Spinal cord (tissue), 10 donors: ENCODE results near the gene LCOR. TPM values are rescaled to one million over a fixed set of nuclear protein-coding genes. Genes with fewer than 3 reads are reported as not detected.

Experiments
- DNase-seq, 6 donors: peaks; one replicate each; pipeline versions ENCODE4 v3.0.0 to v3.0.0-alpha.2; 2013 to 2015; ENCODE audit warnings: low spot score in 6 of 6, low read depth in 4 of 6
- H3K27ac ChIP-seq: one replicate; pipeline ENCODE4 v1.5.1; 2013; ENCODE audit warnings: low read depth, low read length, control low read depth
- H3K27me3 ChIP-seq: one replicate; pipeline ENCODE4 v1.6.1; 2013; ENCODE audit warnings: low read length; ENCODE audit not compliant: control insufficient read depth, insufficient read depth
- H3K36me3 ChIP-seq: one replicate; pipeline ENCODE4 v1.6.1; 2013; ENCODE audit warnings: low read length; ENCODE audit not compliant: control insufficient read depth, insufficient read depth
- H3K4me1 ChIP-seq: one replicate; pipeline ENCODE4 v1.6.1; 2013; ENCODE audit warnings: low read length; ENCODE audit not compliant: control insufficient read depth, insufficient read depth
- H3K4me3 ChIP-seq: one replicate; pipeline ENCODE4 v1.5.1; 2013; ENCODE audit warnings: low read depth, low read length, control low read depth
- H3K9me3 ChIP-seq: one replicate; pipeline ENCODE4 v1.6.1; 2013; ENCODE audit warnings: low read length; ENCODE audit not compliant: control insufficient read depth, insufficient read depth
- WGBS: methylation state at CpG from one replicate; pipeline ENCODE4 v1.1.5; 2013; ENCODE audit warnings: missing lambda C conversion rate; ENCODE audit not compliant: insufficient coverage; 5-methylcytosine and 5-hydroxymethylcytosine counted together
- polyA plus RNA-seq, 2 donors: library from polyadenylated mRNA; unstranded; fragments of 120-200 nt; gene quantifications; one replicate each; pipeline ENCODE4 v1.2.1, GENCODE V29; 2013; ENCODE audit not compliant: insufficient read length in 2 of 2
- small RNA-seq: library from RNA; depleted of rRNA; stranded (forward); fragments of <200 nt; gene quantifications from one replicate; pipeline ENCODE3, GENCODE V24; 2014; ENCODE audit warnings: low replicate concordance
- total RNA-seq, 2 donors: library from RNA; depleted of rRNA in 1 of 2; stranded (reverse); fragments of 120-200 nt in 1 of 2; fragments of >200 nt in 1 of 2; gene quantifications; one replicate each; pipeline versions ENCODE4 v1.2.3 to v1.2.4, GENCODE V29; 2013 to 2014
- donor health status: healthy.

The LCOR gene
- total and polyA plus RNA-seq, 4 donors: 12.6 to 59.8 (median 22.0) TPM

GRCh38 chr10:97040248-97040584 is 208.1 kb downstream of the LCOR start:
- Histone ChIP-seq H3K27me3 (no peaks in the 10 kb centered on the region), H3K27ac (no peak overlapping the region), H3K4me3 (no peak overlapping the region), H3K36me3 (peaks cover 80% of the 10 kb centered on the region), H3K4me1 (peaks cover 16% of the 10 kb centered on the region), H3K9me3 (no peaks in the 10 kb centered on the region)
- DNase-seq: no peak
- WGBS: 94% methylated on average over 3 of the region's 9 CpGs

- DNase-seq: no peak
- no peak overlapping the region for H3K27ac ChIP-seq
- no peak overlapping the region for H3K4me3 ChIP-seq
- no peaks in the 10 kb centered on the region for H3K27me3 ChIP-seq
- H3K36me3 ChIP-seq: peaks cover 75% of the 10 kb centered on the region
- H3K4me1 ChIP-seq: peaks cover 16% of the 10 kb centered on the region
- 100% methylated on average over 2 of the region's 8 CpGs for WGBS
- H3K9me3 ChIP-seq: no peaks in the 10 kb centered on the region
These were observed 208.6 kb downstream of the LCOR start for GRCh38 chr10:97040706-97041105.

GRCh38 chr10:97042081-97042480 is 210.0 kb downstream of the LCOR start:
- peaks cover 23% of the 10 kb centered on the region for H3K4me1 ChIP-seq
- H3K9me3 ChIP-seq: no peaks in the 10 kb centered on the region
- H3K4me3 ChIP-seq: no peak overlapping the region
- peaks cover 73% of the 10 kb centered on the region for H3K36me3 ChIP-seq
- DNase-seq: no peak
- H3K27ac ChIP-seq: no peak overlapping the region
- WGBS: 84% methylated on average over 5 of the region's 5 CpGs
- H3K27me3 ChIP-seq: no peaks in the 10 kb centered on the region

- no peaks in the 10 kb centered on the region for H3K27me3 ChIP-seq
- DNase-seq: no peak
- H3K27ac ChIP-seq: no peak overlapping the region
- H3K4me3 ChIP-seq: no peak overlapping the region
- H3K9me3 ChIP-seq: no peaks in the 10 kb centered on the region
- peaks cover 75% of the 10 kb centered on the region for H3K36me3 ChIP-seq
- H3K4me1 ChIP-seq: peaks cover 15% of the 10 kb centered on the region
- WGBS: 81% methylated on average over 38 of the region's 38 CpGs
These were observed 210.8 kb downstream of the LCOR start for GRCh38 chr10:97042716-97043562.

GRCh38 chr10:97043563-97043855 is 211.4 kb downstream of the LCOR start:
- 91% methylated on average over 14 of the region's 14 CpGs for WGBS
- peaks cover 76% of the 10 kb centered on the region for H3K36me3 ChIP-seq

More at GRCh38 chr10:97043563-97043855, 211.4 kb downstream of the LCOR start:
- peaks cover 11% of the 10 kb centered on the region for H3K4me1 ChIP-seq
- H3K9me3 ChIP-seq: no peaks in the 10 kb centered on the region
- H3K4me3 ChIP-seq: no peak overlapping the region
- DNase-seq: no peak
- no peaks in the 10 kb centered on the region for H3K27me3 ChIP-seq
- no peak overlapping the region for H3K27ac ChIP-seq

Small RNA genes within 50 kb of the gene (small RNA-seq; reads per million reads assigned to genes)
- not detected for gene HMGN2P35
- gene MIR607: 0.37 reads per million, percentile 41 among the genes with 10 or more reads in this experiment

Other genes with a start within 250 kb of the LCOR start
- gene TM9SF3, start 245.3 kb upstream of the LCOR start, total RNA-seq: 100 to 1,000 TPM in 1 of 2 donors, 10 to 100 TPM in 1; 80.8 to 145 TPM
- gene TM9SF3, start 245.3 kb upstream of the LCOR start, polyA plus RNA-seq: 100 to 1,000 TPM in 1 of 2 donors, 10 to 100 TPM in 1; 93.0 to 120 TPM
- 1 to 10 TPM; 4.3 to 8.7 TPM for gene PIK3AP1, start 111.8 kb upstream of the LCOR start, total RNA-seq
- gene PIK3AP1, start 111.8 kb upstream of the LCOR start, polyA plus RNA-seq: 1 to 10 TPM; 2.1 to 3.9 TPM